K562 (cell line): ENCODE data around the gene TIFAB.

Experiments used
- FOXA1 ChIP-seq: fragments of 450-650 bp; IDR thresholded peaks from 2 replicates; pipeline ENCODE4 v1.6.1; 2016; ENCODE audit warnings: mild to moderate bottlenecking, borderline replicate concordance
- IFI16 ChIP-seq: fragments of 250-450 bp; sonication (Bioruptor Pico); IDR thresholded peaks from 2 replicates; pipeline ENCODE4 v2.1.2; 2022; ENCODE audit warnings: mild to moderate bottlenecking, inconsistent platforms
- NR1H2 ChIP-seq: sonication (generic); formaldehyde crosslinking; IDR thresholded peaks from 2 replicates; pipeline ENCODE4 v1.4.0; 2020; ENCODE audit warnings: mild to moderate bottlenecking, missing genetic modification reagents
- NR2F6 ChIP-seq: fragments of 450-650 bp; formaldehyde crosslinking; IDR thresholded peaks from 2 replicates; pipeline ENCODE4 v1.4.0; 2020; ENCODE audit warnings: mild to moderate bottlenecking
- POLR2H ChIP-seq: IDR thresholded peaks from 2 replicates; pipeline ENCODE4 v1.6.1; 2016; ENCODE audit warnings: missing genetic modification characterization, low read depth, mild to moderate bottlenecking, control low read depth, missing compliant biosample characterization, moderate library complexity
- REST ChIP-seq, 2 experiments: fragments of 450-650 bp; formaldehyde crosslinking in 1 of 2; IDR thresholded peaks; 2 replicates each; pipeline versions ENCODE4 v1.4.0 to v1.6.1; 2014 to 2020; ENCODE audit warnings: mild to moderate bottlenecking in 2 of 2, borderline replicate concordance in 1 of 2, low read depth in 1 of 2
- ZNF124 ChIP-seq: sonication (generic); formaldehyde crosslinking; IDR thresholded peaks from 2 replicates; pipeline ENCODE4 v1.8.1; 2022; ENCODE audit warnings: missing genetic modification reagents
- ZNF282 ChIP-seq: sonication (generic); formaldehyde crosslinking; IDR thresholded peaks from 2 replicates; pipeline ENCODE4 v1.8.1; 2023; ENCODE audit warnings: missing genetic modification reagents
- TF ChIP-seq, protein P1 (sequence below), 3 experiments: IDR thresholded peaks in 2 of 3; conservative IDR thresholded peaks in 1 of 3; 2 replicates each; pipeline ENCODE4 v1.5.1; 2011 to 2012; ENCODE audit warnings: low read length in 3 of 3, mild to moderate bottlenecking in 3 of 3, control low read depth in 2 of 3, improper control_type of control experiment in 1 of 3, inconsistent platforms in 1 of 3, low read depth in 1 of 3, mixed read lengths in 1 of 3, moderate library complexity in 1 of 3; ENCODE audit not compliant: insufficient read depth in 2 of 3
- TF ChIP-seq, protein P2 (sequence below): fragments of 250-450 bp; sonication (Bioruptor Pico); IDR thresholded peaks from 2 replicates; pipeline ENCODE4 v1.8.0; 2021; ENCODE audit warnings: moderate library complexity, mild to moderate bottlenecking, inconsistent platforms

GRCh38 chr5:135442431-135443160 lies 9.6 kb downstream of the TIFAB start:
- TF ChIP-seq IFI16 (CRISPR knock-in tag) (no peak), POLR2H (tag) (no peak), ZNF282 (CRISPR knock-in tag) (no peak), FOXA1 (no peak), REST (IDR thresholded peaks at IDR 0.05; ENCODE audit: borderline replicate concordance) (no peak), REST (CRISPR knock-in tag; IDR thresholded peaks at IDR 0.05; ENCODE audit: low read depth) (no peak), NR1H2 (CRISPR knock-in tag) (no peak), ZNF124 (CRISPR knock-in tag) (no peak), NR2F6 (no peak)
- TF ChIP-seq, protein P1, sequence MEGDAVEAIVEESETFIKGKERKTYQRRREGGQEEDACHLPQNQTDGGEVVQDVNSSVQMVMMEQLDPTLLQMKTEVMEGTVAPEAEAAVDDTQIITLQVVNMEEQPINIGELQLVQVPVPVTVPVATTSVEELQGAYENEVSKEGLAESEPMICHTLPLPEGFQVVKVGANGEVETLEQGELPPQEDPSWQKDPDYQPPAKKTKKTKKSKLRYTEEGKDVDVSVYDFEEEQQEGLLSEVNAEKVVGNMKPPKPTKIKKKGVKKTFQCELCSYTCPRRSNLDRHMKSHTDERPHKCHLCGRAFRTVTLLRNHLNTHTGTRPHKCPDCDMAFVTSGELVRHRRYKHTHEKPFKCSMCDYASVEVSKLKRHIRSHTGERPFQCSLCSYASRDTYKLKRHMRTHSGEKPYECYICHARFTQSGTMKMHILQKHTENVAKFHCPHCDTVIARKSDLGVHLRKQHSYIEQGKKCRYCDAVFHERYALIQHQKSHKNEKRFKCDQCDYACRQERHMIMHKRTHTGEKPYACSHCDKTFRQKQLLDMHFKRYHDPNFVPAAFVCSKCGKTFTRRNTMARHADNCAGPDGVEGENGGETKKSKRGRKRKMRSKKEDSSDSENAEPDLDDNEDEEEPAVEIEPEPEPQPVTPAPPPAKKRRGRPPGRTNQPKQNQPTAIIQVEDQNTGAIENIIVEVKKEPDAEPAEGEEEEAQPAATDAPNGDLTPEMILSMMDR (IDR thresholded peaks at IDR 0.05 in 2 of 3, conservative IDR thresholded peaks at IDR 0.05 in 1 of 3; ENCODE audit: insufficient read depth in 2 of 3, low read depth in 1 of 3, low read length in 3 of 3), result no peak
- TF ChIP-seq, protein P2, sequence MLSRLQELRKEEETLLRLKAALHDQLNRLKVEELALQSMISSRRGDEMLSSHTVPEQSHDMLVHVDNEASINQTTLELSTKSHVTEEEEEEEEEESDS, result no peak
